DOHH2 (cell line): Measurements from ENCODE around the gene GPX1.

ENCODE experiments used
- EZH2phosphoT487 ChIP-seq: fragments of 200-600 bp; sonication (generic); IDR thresholded peaks from 2 replicates; pipeline ENCODE4 v1.6.1; 2017; ENCODE audit warnings: borderline replicate concordance, mild to moderate bottlenecking, antibody characterized with exemption, low read length, moderate library complexity, mixed read lengths
- TF ChIP-seq, protein P1 (sequence below): fragments of 200-600 bp; sonication (generic); IDR thresholded peaks from one replicate; pipeline ENCODE4 v1.5.1; 2014; ENCODE audit warnings: antibody characterized with exemption, mild to moderate bottlenecking, low read depth, low read length; ENCODE audit not compliant: poor library complexity, severe bottlenecking

- TF ChIP-seq, protein P1, sequence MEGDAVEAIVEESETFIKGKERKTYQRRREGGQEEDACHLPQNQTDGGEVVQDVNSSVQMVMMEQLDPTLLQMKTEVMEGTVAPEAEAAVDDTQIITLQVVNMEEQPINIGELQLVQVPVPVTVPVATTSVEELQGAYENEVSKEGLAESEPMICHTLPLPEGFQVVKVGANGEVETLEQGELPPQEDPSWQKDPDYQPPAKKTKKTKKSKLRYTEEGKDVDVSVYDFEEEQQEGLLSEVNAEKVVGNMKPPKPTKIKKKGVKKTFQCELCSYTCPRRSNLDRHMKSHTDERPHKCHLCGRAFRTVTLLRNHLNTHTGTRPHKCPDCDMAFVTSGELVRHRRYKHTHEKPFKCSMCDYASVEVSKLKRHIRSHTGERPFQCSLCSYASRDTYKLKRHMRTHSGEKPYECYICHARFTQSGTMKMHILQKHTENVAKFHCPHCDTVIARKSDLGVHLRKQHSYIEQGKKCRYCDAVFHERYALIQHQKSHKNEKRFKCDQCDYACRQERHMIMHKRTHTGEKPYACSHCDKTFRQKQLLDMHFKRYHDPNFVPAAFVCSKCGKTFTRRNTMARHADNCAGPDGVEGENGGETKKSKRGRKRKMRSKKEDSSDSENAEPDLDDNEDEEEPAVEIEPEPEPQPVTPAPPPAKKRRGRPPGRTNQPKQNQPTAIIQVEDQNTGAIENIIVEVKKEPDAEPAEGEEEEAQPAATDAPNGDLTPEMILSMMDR, result no peak
- TF ChIP-seq EZH2phosphoT487, result no peak
Measured at GRCh38 chr3:49378249-49378895, 20.2 kb upstream of the GPX1 start.
